Astrocyte (in vitro differentiated cells and primary cell): Measurements from ENCODE around the gene PRELID3B.

Experiments used
- EZH2 ChIP-seq: IDR thresholded peaks from 2 replicates; pipeline ENCODE4 v1.6.1; 2012; ENCODE audit warnings: mild to moderate bottlenecking, low read length, inconsistent platforms; ENCODE audit not compliant: insufficient read depth
- TF ChIP-seq, protein P1 (sequence below): IDR thresholded peaks from 2 replicates; pipeline ENCODE4 v1.5.1; 2011; ENCODE audit warnings: low read depth, mild to moderate bottlenecking, inconsistent platforms, low read length, moderate library complexity; ENCODE audit not compliant: insufficient read depth

DNA sequence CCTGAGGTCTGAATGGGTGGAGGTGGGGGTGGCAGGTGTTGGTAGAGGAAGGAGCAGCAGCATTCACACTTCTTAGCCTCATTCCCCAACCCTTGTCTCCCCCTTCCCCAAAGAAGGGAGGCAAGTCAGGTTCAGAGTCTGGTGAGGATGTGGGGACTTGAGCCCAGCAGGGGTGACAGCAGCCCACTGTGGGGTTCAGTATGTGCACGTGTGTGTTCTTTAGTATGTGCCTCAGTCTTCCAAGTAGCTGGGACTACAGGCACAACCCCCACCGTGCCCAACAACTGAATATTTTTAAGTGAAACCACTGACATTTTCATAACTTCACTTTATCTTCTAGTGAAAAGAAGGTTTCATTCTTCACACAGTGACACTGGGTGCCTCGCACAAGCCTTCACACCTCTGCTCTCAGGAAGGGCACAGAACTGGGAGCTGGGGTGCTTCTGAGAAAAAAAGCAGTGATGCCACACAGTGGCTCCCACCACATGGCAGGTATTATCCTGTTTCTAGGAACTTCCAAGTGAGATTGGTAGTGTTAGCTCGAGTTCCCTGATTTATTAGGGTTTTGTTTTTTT, 33.4 kb upstream of the PRELID3B start:
- TF ChIP-seq, protein P1, sequence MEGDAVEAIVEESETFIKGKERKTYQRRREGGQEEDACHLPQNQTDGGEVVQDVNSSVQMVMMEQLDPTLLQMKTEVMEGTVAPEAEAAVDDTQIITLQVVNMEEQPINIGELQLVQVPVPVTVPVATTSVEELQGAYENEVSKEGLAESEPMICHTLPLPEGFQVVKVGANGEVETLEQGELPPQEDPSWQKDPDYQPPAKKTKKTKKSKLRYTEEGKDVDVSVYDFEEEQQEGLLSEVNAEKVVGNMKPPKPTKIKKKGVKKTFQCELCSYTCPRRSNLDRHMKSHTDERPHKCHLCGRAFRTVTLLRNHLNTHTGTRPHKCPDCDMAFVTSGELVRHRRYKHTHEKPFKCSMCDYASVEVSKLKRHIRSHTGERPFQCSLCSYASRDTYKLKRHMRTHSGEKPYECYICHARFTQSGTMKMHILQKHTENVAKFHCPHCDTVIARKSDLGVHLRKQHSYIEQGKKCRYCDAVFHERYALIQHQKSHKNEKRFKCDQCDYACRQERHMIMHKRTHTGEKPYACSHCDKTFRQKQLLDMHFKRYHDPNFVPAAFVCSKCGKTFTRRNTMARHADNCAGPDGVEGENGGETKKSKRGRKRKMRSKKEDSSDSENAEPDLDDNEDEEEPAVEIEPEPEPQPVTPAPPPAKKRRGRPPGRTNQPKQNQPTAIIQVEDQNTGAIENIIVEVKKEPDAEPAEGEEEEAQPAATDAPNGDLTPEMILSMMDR: no peak
- no peak for TF ChIP-seq EZH2
